NCI-H187 (cell line): ENCODE results near the gene PGBD5.

Experiments
- DNase-seq, 2 experiments: peaks; one replicate each; lab custom pipeline; 2025; lab: John Stamatoyannopoulos, UW

The PGBD5 gene

GRCh38 chr1:230322421-230322756 lies 103.7 kb downstream of the PGBD5 start:
- no peak for DNase-seq

- DNase-seq, result no peak
These were observed 104.3 kb downstream of the PGBD5 start for GRCh38 chr1:230321741-230322420.

- DNase-seq, result no peak
These were observed 104.8 kb downstream of the PGBD5 start for GRCh38 chr1:230321341-230321740.

- DNase-seq, result no peak
These were observed 105.3 kb downstream of the PGBD5 start for GRCh38 chr1:230320804-230321203.

GRCh38 chr1:230319014-230319747 lies 107.0 kb downstream of the PGBD5 start:
- no peak for DNase-seq

GRCh38 chr1:230317823-230318819 lies 108.0 kb downstream of the PGBD5 start:
- no peak for DNase-seq

- no peak for DNase-seq
These were observed 109.0 kb downstream of the PGBD5 start for GRCh38 chr1:230316864-230317745.

- no peak for DNase-seq
These were observed 111.0 kb downstream of the PGBD5 start for GRCh38 chr1:230315099-230315498.

GRCh38 chr1:230314142-230314470 lies 112.0 kb downstream of the PGBD5 start:
- DNase-seq, result no peak

GRCh38 chr1:230313453-230314141 lies 112.5 kb downstream of the PGBD5 start:
- DNase-seq, result no peak

GRCh38 chr1:230312676-230313075 lies 113.5 kb downstream of the PGBD5 start:
- no peak for DNase-seq

- peak; percentile 13 to 17 for DNase-seq
These were observed 115.6 kb downstream of the PGBD5 start for GRCh38 chr1:230310381-230311163.

- DNase-seq, result no peak
These were observed 116.4 kb downstream of the PGBD5 start for GRCh38 chr1:230309646-230310177.

GRCh38 chr1:230308821-230309220 lies 117.3 kb downstream of the PGBD5 start:
- no peak for DNase-seq

- no peak for DNase-seq
These were observed 118.1 kb downstream of the PGBD5 start for GRCh38 chr1:230308039-230308438.

GRCh38 chr1:230307213-230307612 lies 118.9 kb downstream of the PGBD5 start:
- DNase-seq, result no peak

GRCh38 chr1:230306169-230306568 lies 120.0 kb downstream of the PGBD5 start:
- DNase-seq, result no peak

GRCh38 chr1:230303822-230304221 lies 122.3 kb downstream of the PGBD5 start:
- peak in 1 of 2 experiments; percentile 19 for DNase-seq

GRCh38 chr1:230303069-230303468 lies 123.1 kb downstream of the PGBD5 start:
- no peak for DNase-seq

GRCh38 chr1:230301822-230302221 lies 124.3 kb downstream of the PGBD5 start:
- no peak for DNase-seq
